CD4-positive, alpha-beta T cell (primary cell): ENCODE data around the gene ARPIN. TPM values are rescaled to one million over a fixed set of nuclear protein-coding genes. Genes with fewer than 3 reads are reported as not detected.

ENCODE experiments used
- ATAC-seq: fragments of 200-7000 bp; cut with Tn5 transposase; one replicate; pipeline ENCODE4 v1.10.0; 2022; ENCODE audit warnings: mild to moderate bottlenecking; ENCODE audit not compliant: poor library complexity
- CTCF ChIA-PET: fragments of 350-600 bp; sonication (Branson Sonifier 250); formaldehyde crosslinking; loops from one replicate; lab custom pipeline; 2021; ENCODE audit warnings: antibody characterized with exemption, inconsistent platforms; lab: Charles Lee
- POLR2A ChIA-PET: fragments of 350-600 bp; sonication (Branson Sonifier 250); formaldehyde crosslinking; loops from one replicate; lab custom pipeline; 2021; ENCODE audit warnings: antibody characterized with exemption, inconsistent platforms; lab: Charles Lee
- DNase-seq, 14 experiments: peaks; one replicate each; pipeline ENCODE4 v3.0.0-alpha.2; 2013 to 2020; ENCODE audit warnings: mixed read lengths in 2 of 14
- H3K27ac ChIP-seq, 2 donors: one replicate each; pipeline versions ENCODE4 v1.5.1 to v1.7.0; 2013; ENCODE audit warnings: low read length in 2 of 2, low read depth in 1 of 2, mild to moderate bottlenecking in 1 of 2
- H3K27me3 ChIP-seq, 2 experiments: 1 replicate in 1 of 2; 2 replicates in 1 of 2; pipeline versions ENCODE4 v1.6.1 to v1.7.0; 2013; ENCODE audit warnings: low read length in 2 of 2, control low read depth in 1 of 2, mild to moderate bottlenecking in 1 of 2, moderate library complexity in 1 of 2; ENCODE audit not compliant: insufficient read depth in 2 of 2, control insufficient read depth in 1 of 2
- H3K36me3 ChIP-seq: one replicate; pipeline ENCODE4 v1.6.1; 2013; ENCODE audit warnings: low read length, control low read depth; ENCODE audit not compliant: insufficient read depth
- H3K4me1 ChIP-seq: one replicate; pipeline ENCODE4 v1.6.1; 2013; ENCODE audit warnings: low read length, control low read depth; ENCODE audit not compliant: insufficient read depth
- H3K4me3 ChIP-seq: one replicate; pipeline ENCODE4 v1.5.1; 2013; ENCODE audit warnings: mild to moderate bottlenecking, low read length, moderate library complexity
- H3K9me3 ChIP-seq, 2 experiments: 1 replicate in 1 of 2; 2 replicates in 1 of 2; pipeline versions ENCODE4 v1.6.1 to v1.7.0; 2013; ENCODE audit warnings: low read length in 2 of 2, mild to moderate bottlenecking in 2 of 2, control low read depth in 1 of 2, moderate library complexity in 1 of 2; ENCODE audit not compliant: control insufficient read depth in 1 of 2, insufficient read depth in 1 of 2
- H3K27ac Mint-ChIP-seq: one replicate; pipeline ENCODE4 v1.8.0; 2020; ENCODE audit warnings: mixed read lengths
- H3K27me3 Mint-ChIP-seq: one replicate; pipeline ENCODE4 v1.8.0; 2021; ENCODE audit warnings: mixed read lengths
- H3K36me3 Mint-ChIP-seq: one replicate; pipeline ENCODE4 v1.8.0; 2021; ENCODE audit warnings: low read depth, mixed read lengths
- H3K4me1 Mint-ChIP-seq: one replicate; pipeline ENCODE4 v1.8.0; 2021; ENCODE audit warnings: low read depth, mixed read lengths
- H3K4me3 Mint-ChIP-seq: one replicate; pipeline ENCODE4 v1.8.0; 2020; ENCODE audit warnings: mild to moderate bottlenecking, mixed read lengths
- H3K9me3 Mint-ChIP-seq: one replicate; pipeline ENCODE4 v1.8.0; 2020; ENCODE audit warnings: mixed read lengths
- CTCF ChIP-seq: fragments of 200-600 bp; IDR thresholded peaks from one replicate; pipeline ENCODE4 v1.8.0; 2022; ENCODE audit warnings: antibody characterized with exemption, mild to moderate bottlenecking
- intact Hi-C, 2 experiments: fragments of 100-400 bp; cut with DNase I in 1 of 2; cut with micrococcal nuclease in 1 of 2; formaldehyde crosslinking; loops; one replicate each; pipeline versions ENCODE4 v1.15.1 to v1.9.0; 2023 to 2025; cut with DNase I, micrococcal nuclease
- total RNA-seq, 174 experiments: library from RNA in 2 of 174; stranded (reverse) in 2 of 174; gene quantifications; one replicate each; pipeline ENCODE4 v1.2.3 and lab custom pipeline; 2021 to 2026

Gene ARPIN
- total RNA-seq, 2 experiments from 2014 or later, result not detected

DNA sequence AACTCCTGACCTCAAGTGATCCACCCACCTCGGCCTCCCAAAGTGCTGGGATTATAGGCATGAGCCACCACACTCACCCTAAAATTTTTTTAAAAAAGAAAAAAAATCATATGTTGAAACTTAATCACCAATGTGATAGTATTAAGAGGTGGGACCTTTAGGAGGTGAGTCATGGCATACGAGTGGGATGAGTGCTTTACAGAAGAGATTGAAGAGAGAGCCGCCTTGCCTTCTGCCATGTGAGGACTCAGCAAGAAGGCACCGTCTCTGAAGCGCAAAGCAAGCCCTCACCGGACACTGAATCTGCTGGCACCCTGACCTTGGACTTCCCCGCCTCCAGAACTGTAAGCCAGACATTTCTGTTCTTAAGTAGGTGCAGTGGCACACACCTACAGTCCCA, 5.5 kb downstream of the ARPIN start:
- peaks cover 0 to 3% of the 10 kb centered on the region in 2 experiments for H3K9me3 ChIP-seq
- no peak overlapping the region for H3K4me3 ChIP-seq
- ChIA-PET POLR2A (no interaction called here), CTCF (no interaction called here)
- H3K27ac Mint-ChIP-seq, result no peak overlapping the region
- no peak overlapping the region for H3K4me3 Mint-ChIP-seq
- H3K36me3 ChIP-seq, result no peaks in the 10 kb centered on the region
- H3K9me3 Mint-ChIP-seq, result no peaks in the 10 kb centered on the region
- intact Hi-C loops, result no loop called here
- H3K27me3 ChIP-seq, result peaks cover 5 to 12% of the 10 kb centered on the region in 2 experiments
- no peak for TF ChIP-seq CTCF
- no peaks in the 10 kb centered on the region for H3K4me1 Mint-ChIP-seq
- peaks cover 31% of the 10 kb centered on the region for H3K27me3 Mint-ChIP-seq
- no peak overlapping the region for H3K27ac ChIP-seq
- DNase-seq, result no peak
- no peaks in the 10 kb centered on the region for H3K36me3 Mint-ChIP-seq
- ATAC-seq, result no peak
- peaks cover 1% of the 10 kb centered on the region for H3K4me1 ChIP-seq

DNA sequence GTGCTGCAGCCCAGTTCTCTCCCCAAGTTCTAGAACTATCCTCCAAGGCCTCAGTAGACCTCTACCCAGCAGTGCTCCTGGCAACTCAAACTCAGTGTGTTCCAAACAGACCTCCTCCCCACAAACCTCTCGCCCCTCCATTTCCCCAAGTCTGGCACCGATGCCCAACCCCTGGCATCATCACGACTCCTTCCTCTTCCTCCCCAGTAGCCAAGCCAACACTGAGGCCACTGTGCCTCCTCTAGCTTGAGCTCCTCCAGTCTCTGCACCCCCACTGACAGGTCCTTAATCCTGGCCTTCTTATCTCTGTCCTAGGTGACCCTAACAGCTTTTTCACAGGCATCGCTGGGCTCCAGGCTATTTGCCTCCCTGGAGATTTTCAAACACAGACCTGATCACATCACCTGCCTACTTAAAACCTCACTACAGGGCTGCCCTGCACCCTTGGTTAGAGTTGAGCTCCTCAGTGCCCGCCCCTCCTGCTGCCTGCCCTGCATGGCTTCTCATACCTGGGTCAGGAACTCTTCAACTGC, 6.8 kb downstream of the ARPIN start:
- Mint-ChIP-seq H3K9me3 (no peaks in the 10 kb centered on the region), H3K27me3 (peaks cover 17% of the 10 kb centered on the region), H3K27ac (no peak overlapping the region), H3K4me1 (no peaks in the 10 kb centered on the region), H3K4me3 (no peak overlapping the region), H3K36me3 (no peaks in the 10 kb centered on the region)
- ATAC-seq, result no peak
- Histone ChIP-seq H3K27ac (no peak overlapping the region), H3K36me3 (no peaks in the 10 kb centered on the region), H3K9me3 (no peaks in the 10 kb centered on the region), H3K4me3 (no peak overlapping the region), H3K4me1 (no peaks in the 10 kb centered on the region), H3K27me3 (peaks cover 3 to 5% of the 10 kb centered on the region in 2 experiments)
- POLR2A ChIA-PET, result no interaction called here
- CTCF ChIA-PET, result no interaction called here
- intact Hi-C loops, result no loop called here
- no peak for DNase-seq
- TF ChIP-seq CTCF, result no peak

DNA sequence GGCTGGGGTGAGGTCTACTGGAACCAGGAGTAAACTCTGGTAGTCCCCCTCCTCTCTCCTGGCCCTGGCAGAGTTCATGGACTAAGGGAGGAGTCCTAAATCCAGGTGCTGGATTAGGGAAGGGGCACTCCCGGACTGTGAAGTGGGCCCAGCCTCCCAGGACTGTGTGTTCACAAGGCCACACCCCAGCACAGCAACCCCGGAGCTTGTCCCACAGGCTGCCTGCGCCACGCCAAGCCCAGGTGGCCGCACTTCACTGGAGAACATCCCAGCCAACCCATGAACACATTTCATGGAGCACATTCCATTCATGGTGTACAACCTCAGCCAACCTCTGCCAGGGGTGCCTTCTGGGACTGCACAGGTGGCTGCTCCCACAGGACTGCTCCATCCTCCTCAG, 8.2 kb downstream of the ARPIN start:
- Histone ChIP-seq H3K27ac (no peak overlapping the region), H3K4me3 (no peak overlapping the region), H3K9me3 (no peaks in the 10 kb centered on the region), H3K27me3 (peaks cover 0 to 2% of the 10 kb centered on the region in 2 experiments), H3K36me3 (no peaks in the 10 kb centered on the region), H3K4me1 (no peaks in the 10 kb centered on the region)
- no peak for TF ChIP-seq CTCF
- CTCF ChIA-PET, result no interaction called here
- no peak for DNase-seq
- no peaks in the 10 kb centered on the region for H3K4me1 Mint-ChIP-seq
- H3K4me3 Mint-ChIP-seq, result no peak overlapping the region
- no peak overlapping the region for H3K27ac Mint-ChIP-seq
- intact Hi-C loops, result loop anchor here in 1 of 2 experiments (5.0 kb wide), 1 partner anchor 88 kb away; no protein-coding TSS in a partner anchor
- POLR2A ChIA-PET, result no interaction called here
- no peak for ATAC-seq
- H3K9me3 Mint-ChIP-seq, result no peaks in the 10 kb centered on the region
- H3K27me3 Mint-ChIP-seq, result peaks cover 6% of the 10 kb centered on the region
- H3K36me3 Mint-ChIP-seq, result no peaks in the 10 kb centered on the region
